ENCODE results near the gene CEP44.
"Not testable (repeated sequence)": the region's sequence is repeated elsewhere in the genome, so short reads cannot be mapped to it uniquely, and the experiment has no call there.

Gene CEP44

DNA sequence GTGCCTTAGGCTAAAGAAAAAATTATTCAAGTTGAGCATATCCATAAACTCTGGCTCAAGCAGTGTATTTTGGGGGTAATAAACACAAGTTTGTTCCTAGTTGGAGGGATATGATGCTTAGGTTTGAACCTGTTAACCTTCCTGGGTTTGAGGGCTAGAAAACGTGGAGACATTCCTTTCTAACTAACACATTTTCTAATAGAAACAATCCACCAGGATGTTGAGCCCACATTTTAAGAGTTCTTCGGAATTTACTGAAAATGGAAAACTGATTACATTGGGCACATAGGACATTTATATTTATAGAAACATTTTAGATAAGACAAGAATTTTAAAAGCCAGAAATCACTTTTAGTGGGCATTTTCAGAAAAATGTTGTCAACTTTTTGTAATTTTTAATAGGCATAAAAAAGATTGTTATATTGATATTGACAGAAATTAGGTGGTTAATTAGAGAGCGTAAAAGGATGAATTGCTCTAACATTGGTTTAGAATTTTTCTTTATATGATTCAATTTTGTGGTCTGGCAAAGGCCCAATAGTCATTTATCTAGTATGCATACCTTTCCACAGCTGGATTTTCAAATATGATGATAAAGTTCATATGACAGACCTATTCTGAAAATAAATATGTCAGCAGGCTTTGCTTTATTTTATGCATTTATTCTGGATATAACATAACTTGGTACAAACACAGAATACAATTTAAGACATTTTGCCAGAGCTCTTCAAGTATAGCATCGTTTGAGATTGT, 49.2 kb downstream of the CEP44 start:
- no peak for DNase-seq

DNA sequence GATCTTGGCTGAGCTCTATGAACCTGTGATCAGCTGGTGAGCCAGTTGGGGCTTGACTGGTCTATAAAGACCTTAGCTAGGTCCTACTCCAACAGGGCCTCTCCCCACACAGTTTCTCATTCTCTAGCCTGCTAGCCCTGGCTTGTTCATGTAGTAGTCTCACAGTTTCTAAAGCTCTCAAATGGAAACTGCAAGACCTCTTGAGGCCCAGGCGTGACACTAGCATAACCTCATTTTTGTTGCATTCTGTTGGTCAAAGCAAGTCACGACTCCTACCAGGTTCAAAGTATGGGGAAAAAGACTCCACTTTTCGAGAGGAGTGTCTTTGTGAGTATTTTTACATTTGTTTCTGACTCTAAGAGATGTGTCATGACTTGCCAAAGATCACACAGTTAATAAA, 50.9 kb downstream of the CEP44 start:
- no peak for DNase-seq

DNA sequence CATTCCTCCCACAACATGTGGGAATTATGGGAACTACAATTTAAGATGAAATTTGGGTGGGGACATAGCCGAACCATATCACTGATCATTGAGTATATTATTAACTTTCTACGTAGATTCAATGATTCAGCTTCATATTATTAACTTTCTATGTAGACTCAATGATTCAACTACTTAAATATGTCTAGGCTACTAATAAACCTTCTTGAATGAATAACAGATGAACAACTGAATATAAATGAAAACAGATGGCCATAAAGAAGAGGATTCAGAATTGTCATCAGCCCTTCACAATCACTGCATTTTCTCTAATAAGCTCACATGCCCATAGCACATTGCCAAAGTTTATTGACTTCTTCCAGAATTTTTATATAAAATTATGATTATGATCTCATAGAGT, 57.0 kb downstream of the CEP44 start:
- DNase-seq: no peak

DNA sequence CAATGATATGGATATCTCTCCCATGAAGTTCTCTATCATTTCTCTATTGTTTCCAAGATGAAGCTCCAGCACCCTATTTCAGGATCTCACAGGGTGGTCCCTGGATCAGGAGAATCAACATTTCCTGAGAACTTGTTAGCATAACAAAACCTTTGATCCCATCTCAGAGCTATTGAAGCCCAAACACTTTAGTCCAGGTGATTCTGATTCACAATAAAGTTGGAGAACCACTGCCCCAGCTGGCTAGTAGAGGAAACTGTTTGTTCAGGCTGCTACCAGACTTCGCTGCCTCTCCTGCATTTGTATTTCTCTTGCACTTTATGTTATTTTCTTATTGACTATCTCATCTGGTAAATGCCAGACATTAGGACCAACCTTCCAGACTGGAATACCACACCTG, 65.4 kb downstream of the CEP44 start:
- no peak for DNase-seq

DNA sequence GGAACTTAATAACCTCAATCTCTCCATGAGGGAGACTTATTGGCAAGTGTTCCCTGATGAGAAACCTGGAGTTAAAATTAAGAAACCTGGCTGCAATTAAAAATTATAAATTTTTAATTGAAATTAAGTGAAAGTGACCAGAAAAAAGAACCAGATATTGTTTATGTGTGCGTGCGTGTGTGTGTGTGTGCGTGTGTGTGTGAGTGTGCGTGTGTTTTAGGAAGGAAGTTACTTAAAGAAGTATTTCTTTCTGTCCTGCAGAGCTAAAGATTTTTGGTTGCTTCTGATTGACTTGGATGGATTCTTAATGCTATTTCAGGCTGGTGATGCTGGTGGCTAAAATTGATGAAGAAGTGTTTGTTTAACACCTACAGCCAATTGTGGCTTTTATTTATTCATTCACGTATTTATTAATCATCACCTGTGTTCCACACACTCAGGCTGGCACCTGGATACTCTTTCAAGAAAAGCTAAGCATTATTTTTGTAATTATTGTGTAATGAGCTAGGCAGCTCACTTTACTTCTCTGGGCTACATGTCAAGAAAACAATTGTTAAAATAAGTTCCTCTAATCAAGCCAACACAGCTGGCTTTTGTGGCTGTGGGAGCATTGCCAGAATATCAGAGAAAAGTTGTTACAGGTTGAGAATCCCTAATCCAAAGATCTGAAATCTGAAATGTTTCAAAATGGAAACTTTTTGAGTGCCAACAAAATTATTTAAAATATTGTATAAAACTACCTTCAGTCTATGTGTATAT, 68.5 kb downstream of the CEP44 start:
- no peak for DNase-seq

DNA sequence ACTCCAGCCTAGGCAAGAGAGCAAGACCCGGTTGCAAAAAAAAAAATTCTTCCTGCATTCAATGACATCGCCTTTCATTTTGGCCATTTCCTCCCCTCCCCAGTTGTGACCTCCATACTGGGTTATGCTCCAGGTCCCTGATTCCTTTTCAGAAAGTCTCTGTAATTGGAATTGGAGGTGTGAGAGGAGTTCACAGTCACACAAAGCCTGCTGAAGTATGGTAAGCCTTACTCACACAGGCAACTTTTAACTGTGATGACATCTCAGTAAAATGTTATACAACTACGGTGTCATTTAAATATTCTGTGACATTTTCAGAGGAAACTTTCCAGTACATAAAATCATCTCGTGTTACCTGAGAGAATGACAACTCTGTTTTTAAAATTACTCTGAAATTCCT, 73.6 kb downstream of the CEP44 start:
- DNase-seq: no peak

DNA sequence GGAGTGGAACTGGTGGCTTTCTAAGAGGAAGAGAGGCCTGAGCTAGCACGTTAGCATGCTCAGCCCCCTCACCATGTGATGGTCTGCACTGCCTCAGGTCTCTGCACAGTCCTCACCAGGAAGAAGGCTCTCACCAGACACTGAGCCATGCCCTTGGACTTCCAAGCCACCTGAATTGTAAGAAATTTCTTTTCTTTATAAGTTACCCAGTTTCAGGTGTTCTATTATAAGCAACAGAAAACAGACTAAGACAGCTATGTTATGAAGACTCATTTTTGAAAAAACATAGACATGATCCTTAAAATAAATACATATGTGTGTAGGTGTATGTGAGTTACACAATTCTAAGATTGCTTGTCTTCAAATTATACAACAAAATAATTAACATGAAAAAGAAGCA, 74.7 kb downstream of the CEP44 start:
- DNase-seq: no peak

DNA sequence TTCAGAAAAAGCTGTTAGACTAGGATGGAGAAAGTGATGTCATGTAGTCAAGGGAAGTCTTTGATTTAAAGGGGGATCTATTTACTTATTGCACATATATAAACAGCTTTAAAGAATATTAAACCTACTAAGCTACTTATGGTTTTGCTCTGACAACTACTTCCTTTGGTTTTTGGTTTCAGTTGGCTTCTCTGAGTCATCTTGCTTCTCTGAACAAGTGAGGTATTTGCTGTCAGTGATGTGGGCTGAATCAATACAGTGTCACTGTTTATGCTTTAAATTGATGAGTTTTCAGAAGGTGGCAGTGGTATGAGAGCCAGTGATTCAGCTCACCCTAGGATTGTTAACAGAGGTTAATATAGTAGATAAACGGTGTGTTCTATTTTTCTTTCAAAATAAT, 75.1 kb downstream of the CEP44 start:
- DNase-seq: no peak

DNA sequence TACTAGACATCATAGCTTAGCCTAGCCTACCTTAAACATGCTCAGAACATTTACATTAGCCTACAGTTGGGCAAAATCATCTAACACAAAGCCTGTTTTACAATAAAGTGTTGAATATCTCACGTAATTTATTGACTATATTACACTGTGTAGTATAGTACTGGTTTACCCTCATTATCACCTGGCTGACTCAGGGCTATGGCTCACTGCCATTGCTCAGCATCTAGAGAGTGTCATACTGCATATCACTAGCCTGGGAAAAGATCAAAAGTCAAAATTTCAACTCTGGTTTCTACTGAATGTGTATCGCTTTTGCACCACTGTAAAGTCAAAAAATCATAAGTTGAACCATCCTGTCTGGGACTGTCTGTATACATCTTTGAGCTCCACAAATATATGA, 78.6 kb downstream of the CEP44 start:
- DNase-seq: no peak

DNA sequence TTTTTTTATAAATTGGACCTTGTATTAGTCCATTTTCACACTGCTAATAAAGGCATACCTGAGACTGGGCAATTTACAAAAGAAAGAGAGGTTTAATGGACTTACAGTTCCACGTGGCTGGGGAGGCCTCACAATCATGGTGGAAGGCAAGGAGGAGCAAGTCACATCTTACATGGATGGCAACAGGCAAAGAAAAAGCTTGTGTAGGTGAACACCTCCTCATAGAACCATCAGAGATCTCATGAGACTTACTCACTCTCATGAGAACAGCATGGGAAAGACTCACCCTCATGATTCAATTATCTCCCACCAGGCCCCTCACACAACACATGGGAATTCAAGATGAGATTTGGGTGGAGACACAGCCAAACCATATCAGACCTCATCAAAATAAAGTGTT, 80.1 kb downstream of the CEP44 start:
- not testable (repeated sequence) for DNase-seq

DNA sequence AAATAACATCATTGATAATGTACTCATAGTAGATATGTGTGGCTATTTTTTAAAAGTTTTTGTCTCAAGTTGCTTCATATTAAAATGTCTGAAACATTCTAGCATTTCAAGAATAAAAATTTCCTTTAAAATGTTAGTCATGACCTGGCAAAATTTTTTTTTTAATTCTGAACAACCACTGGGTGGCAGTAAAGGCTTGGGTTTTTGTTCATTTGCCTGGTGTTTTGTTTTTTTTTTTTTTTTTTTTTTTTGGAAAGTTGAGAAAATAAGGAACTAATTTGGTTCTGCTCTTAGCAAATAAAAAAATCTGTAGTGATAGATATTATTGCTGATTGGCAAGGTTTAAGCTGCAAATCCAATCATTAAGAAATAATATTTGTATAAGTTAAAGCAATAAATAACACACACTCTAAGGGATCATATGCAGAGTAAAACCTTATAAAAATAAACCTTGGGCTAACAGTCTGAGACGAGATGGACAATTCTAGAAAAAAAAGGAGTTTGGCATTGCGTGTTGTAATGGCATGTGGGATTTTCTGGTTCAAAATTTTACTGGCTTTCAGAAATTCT, 81.4 kb downstream of the CEP44 start:
- DNase-seq: no peak

DNA sequence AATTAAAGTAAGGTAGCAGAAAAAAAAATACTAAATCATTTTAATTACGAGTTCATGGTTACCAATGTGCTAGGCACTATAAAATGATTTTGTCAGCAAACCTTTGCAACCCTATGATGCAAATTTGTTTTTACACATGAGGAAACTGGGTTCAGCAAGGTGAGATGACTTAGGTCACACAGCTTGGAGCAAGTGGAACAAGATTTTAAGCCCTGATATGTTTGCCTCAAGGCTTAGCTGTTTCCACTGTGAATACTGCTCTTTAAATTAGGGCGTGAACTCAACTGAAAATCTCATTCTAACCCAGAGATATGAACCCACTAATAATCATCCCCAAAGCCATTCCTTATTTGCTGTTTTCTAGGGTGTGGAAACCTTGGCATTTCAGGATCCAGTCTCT, 86.3 kb downstream of the CEP44 start:
- no peak for DNase-seq

DNA sequence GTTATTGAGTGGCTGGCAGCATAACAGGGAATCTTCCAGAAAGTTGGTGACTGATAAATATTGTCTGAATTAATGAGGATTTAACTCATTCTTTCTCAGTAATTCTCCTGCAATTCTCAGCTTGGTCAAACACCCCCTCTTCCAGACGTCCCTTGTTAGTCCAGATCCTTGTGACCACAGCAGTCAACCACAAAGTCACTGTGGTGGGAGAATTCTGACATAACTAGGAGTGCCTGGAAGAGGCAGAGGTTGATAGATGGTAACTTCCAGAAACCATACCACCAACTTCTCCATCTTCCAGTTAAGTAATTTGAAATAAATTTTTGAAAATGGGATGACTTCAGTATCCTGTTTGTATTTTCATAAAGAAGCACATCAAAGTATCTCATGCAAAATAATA, 90.1 kb downstream of the CEP44 start:
- DNase-seq: no peak

DNA sequence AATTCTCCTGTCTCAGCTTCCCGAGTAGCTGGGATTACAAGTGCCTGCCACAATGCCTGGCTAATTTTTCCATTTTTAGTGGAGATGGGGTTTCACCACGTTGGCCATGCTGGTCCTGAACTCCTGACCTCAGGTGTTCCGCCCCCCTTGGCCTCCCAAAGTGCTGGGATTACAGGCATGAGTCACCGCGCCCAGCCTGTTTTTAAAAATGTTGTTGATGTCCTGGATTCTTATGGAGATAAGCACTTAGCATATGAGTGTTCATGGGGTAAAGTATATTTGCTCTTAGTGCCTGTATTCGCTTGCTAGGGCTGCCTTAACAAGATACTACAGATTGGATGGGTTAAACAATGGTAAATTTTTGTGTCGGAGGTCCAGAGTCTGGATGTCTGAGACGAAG, 91.7 kb downstream of the CEP44 start:
- no peak for DNase-seq

DNA sequence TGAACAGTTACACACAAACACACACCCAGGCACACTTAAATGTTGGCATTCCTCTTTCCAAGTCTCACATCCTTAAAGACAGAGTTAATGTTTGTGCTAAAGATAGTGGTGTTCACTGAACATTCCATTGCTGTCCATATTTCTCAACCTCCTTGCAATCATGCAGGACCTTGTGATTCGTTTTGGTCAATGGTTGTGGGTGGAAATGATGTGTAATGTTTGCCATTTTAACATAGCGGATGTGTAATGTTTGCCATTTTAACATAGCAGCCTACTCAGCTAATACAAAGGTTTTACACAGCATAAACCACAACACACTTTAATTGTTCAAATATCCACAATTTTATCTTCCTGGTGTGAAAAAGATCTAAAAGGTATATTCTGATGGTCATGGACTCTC, 93.9 kb downstream of the CEP44 start:
- no peak for DNase-seq

DNA sequence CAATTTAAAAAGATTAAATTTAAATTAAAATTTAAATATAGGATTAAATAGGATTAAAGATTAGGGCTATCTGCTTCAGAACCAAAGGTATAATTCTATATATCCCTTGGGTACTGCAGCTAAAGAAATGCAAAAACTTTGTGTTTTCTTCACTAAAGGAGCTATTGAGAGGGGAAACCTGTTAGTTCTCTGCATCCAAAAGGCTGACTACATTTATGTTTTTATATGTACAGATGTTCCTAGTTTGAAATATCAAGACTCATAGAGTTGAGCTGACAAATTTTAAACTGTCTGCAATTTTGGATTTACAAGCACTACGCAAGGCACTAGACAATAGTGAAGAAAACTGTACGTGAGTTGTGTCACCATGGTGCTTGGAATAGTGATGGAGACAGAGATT, 95.2 kb downstream of the CEP44 start:
- DNase-seq: no peak

DNA sequence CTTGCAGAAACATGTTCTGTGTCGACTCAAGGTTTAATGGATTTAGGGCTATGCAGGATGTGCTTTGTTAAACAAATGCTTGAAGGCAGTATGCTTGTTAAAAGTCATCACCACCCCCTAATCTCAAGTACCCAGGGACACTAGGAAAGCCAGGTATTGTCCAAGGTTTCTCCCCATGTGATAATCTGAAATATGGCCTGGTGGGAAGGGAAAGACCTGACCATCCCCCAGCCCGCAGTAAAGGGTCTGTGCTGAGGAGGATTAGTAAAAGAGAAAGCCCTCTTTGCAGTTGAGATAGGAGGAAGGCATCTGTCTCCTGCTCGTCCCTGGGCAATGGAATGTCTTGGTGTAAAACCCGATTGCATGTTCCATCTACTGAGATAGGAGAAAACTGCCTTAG, 96.5 kb downstream of the CEP44 start:
- DNase-seq: not testable (repeated sequence)

DNA sequence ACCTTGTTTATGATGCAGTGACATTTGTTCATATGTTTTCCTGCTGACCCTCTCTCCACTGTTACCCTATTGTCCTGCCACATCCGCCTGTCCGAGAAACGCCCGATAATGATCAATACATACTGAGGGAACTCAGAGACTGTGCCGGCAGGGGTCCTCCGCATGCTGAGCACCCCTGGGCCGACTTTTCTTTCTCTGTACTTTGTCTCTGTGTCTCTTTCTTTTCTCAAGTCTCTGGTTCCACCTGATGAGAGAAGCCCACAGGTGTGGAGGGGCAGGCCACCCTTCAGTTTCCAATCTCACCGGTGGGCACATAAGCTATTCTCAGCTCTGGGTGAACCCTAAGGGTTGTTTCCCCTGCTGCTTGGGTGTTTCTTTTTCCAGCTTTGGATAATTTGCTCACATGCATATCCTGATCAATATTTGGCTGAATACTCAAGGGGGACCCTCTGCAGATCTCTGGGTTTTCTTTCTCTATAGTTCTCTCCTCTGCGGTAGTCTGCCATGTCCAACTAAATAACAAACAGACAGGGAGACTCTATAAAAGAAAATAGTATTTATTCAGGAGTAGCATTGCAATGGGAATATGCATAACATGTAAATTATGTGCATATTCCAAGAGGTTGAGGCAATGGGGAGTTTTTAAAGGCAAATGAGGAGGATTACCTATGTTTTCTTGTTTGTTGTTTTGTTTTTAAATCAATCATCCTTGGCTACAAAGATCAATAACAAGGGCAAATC, 97.2 kb downstream of the CEP44 start:
- no peak for DNase-seq

DNA sequence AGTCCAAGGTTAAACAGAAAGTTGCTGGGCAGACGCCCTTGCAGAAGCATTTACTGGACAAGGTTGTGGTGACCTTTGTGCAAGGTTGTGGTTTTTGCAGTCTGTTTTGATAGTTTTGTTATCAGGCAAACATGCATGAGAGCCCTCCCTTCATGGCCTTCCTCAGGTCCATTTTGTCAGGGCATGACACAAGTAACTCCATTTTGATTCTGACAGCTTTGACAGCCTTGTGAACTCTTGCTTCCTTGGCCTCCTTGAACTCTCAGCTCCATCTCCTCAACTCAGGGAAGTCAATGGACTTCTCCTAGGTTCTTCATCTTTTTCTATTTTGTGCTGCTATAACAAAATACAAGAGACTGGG, 97.7 kb downstream of the CEP44 start:
- DNase-seq: no peak
